Activated CD8-positive, alpha-beta memory T cell treated with anti-CD3 and anti-CD28 coated beads for 1 hour (primary cell): ENCODE measurements around the gene ACSL1.
A peak's percentile ranks its signal among the peaks of the same experiment; 100 is the strongest.
"Not testable (repeated sequence)": the region's sequence is repeated elsewhere in the genome, so short reads cannot be mapped to it uniquely, and the experiment has no call there.

Experiments
- DNase-seq, 2 donors: peaks; one replicate each; pipeline ENCODE4 v3.0.0-alpha.2; 2020; ENCODE audit warnings: low read depth in 1 of 2; ENCODE audit errors: extremely low read depth in 1 of 2

The ACSL1 gene

GRCh38 chr4:184843984-184844554 lies 18.3 kb upstream of the ACSL1 start:
- DNase-seq, result no peak

GRCh38 chr4:184839075-184839399 lies 13.3 kb upstream of the ACSL1 start:
- DNase-seq, result not testable (repeated sequence)

GRCh38 chr4:184838249-184839074 lies 12.7 kb upstream of the ACSL1 start:
- no peak for DNase-seq

GRCh38 chr4:184836613-184837012 lies 10.8 kb upstream of the ACSL1 start:
- no peak for DNase-seq

- no peak for DNase-seq
These were observed 7.5 kb upstream of the ACSL1 start for GRCh38 chr4:184833046-184833838.

- no peak for DNase-seq
These were observed 5.4 kb upstream of the ACSL1 start for GRCh38 chr4:184831153-184831552.

- no peak for DNase-seq
These were observed 1.0 kb upstream of the ACSL1 start for GRCh38 chr4:184826691-184827270.

GRCh38 chr4:184825141-184825895 lies 450 bp downstream of the ACSL1 start:
- DNase-seq, result peak in 1 of 2 donors; percentile 27

GRCh38 chr4:184824776-184825084 lies 1.0 kb downstream of the ACSL1 start:
- no peak for DNase-seq

- DNase-seq, result no peak
These were observed 1.5 kb downstream of the ACSL1 start for GRCh38 chr4:184824081-184824775.

- DNase-seq, result no peak
These were observed 2.8 kb downstream of the ACSL1 start for GRCh38 chr4:184823014-184823413.

- DNase-seq, result no peak
These were observed 3.4 kb downstream of the ACSL1 start for GRCh38 chr4:184822356-184822755.

GRCh38 chr4:184821242-184821641 lies 4.5 kb downstream of the ACSL1 start:
- no peak for DNase-seq

GRCh38 chr4:184819786-184820185 lies 6.0 kb downstream of the ACSL1 start:
- DNase-seq, result no peak

- no peak for DNase-seq
These were observed 7.6 kb downstream of the ACSL1 start for GRCh38 chr4:184818216-184818564.

GRCh38 chr4:184817494-184818215 lies 8.1 kb downstream of the ACSL1 start:
- DNase-seq, result no peak

GRCh38 chr4:184816962-184817361 lies 8.8 kb downstream of the ACSL1 start:
- no peak for DNase-seq

GRCh38 chr4:184815046-184815877 lies 10.5 kb downstream of the ACSL1 start:
- no peak for DNase-seq

- DNase-seq, result no peak
These were observed 11.1 kb downstream of the ACSL1 start for GRCh38 chr4:184814686-184815045.
